Smooth muscle cell (in vitro differentiated cells): ENCODE data around the gene C4orf36. TPM values are rescaled to one million over a fixed set of nuclear protein-coding genes. Genes with fewer than 3 reads are reported as not detected.
A peak's percentile ranks its signal among the peaks of the same experiment; 100 is the strongest.

Source experiments
- DNase-seq: peaks from one replicate; lab custom pipeline; 2025; ENCODE audit not compliant: unreplicated experiment; lab: John Stamatoyannopoulos, UW
- H2AFZ ChIP-seq: fragments of 200-600 bp; sonication (generic); 2 replicates; pipeline ENCODE4 v1.6.0; 2016; ENCODE audit warnings: antibody characterized with exemption, low read depth, mild to moderate bottlenecking
- H3F3A ChIP-seq: fragments of 200-600 bp; sonication (generic); 2 replicates; pipeline ENCODE4 v1.6.0; 2017; ENCODE audit warnings: antibody characterized with exemption, low read depth
- H3K27ac ChIP-seq: fragments of 200-600 bp; sonication (generic); 2 replicates; pipeline ENCODE4 v1.5.1; 2016; ENCODE audit warnings: low read depth, mild to moderate bottlenecking
- H3K27me3 ChIP-seq: fragments of 200-600 bp; sonication (generic); 2 replicates; pipeline ENCODE4 v1.6.1; 2016; ENCODE audit warnings: low read depth, mild to moderate bottlenecking
- H3K36me3 ChIP-seq: fragments of 200-600 bp; sonication (generic); 2 replicates; pipeline ENCODE4 v1.5.1; 2016; ENCODE audit warnings: low read depth
- H3K4me1 ChIP-seq: fragments of 200-600 bp; sonication (generic); 2 replicates; pipeline ENCODE4 v1.5.1; 2016; ENCODE audit warnings: low read depth
- H3K4me2 ChIP-seq: fragments of 200-600 bp; sonication (generic); 2 replicates; pipeline ENCODE4 v1.6.0; 2016; ENCODE audit warnings: mild to moderate bottlenecking
- H3K4me3 ChIP-seq: fragments of 200-600 bp; sonication (generic); 2 replicates; pipeline ENCODE4 v1.5.1; 2016; ENCODE audit warnings: mild to moderate bottlenecking
- H3K79me2 ChIP-seq: fragments of 200-600 bp; sonication (generic); 2 replicates; pipeline ENCODE4 v1.6.0; 2016; ENCODE audit warnings: low read depth, mild to moderate bottlenecking
- H3K9ac ChIP-seq: fragments of 200-600 bp; sonication (generic); 2 replicates; pipeline ENCODE4 v1.6.0; 2016; ENCODE audit warnings: low read depth
- H3K9me3 ChIP-seq: fragments of 200-600 bp; sonication (generic); replicated peaks from 2 replicates; pipeline ENCODE4 v1.5.1; 2016; ENCODE audit warnings: low read depth
- H4K20me1 ChIP-seq: fragments of 200-600 bp; sonication (generic); 2 replicates; pipeline ENCODE4 v1.6.0; 2016; ENCODE audit warnings: low read depth
- WGBS: methylation state at CpG from one replicate; pipeline ENCODE4 v1.1.7; 2016; ENCODE audit warnings: low lambda C conversion rate; 5-methylcytosine and 5-hydroxymethylcytosine counted together
- polyA plus RNA-seq: library from polyadenylated mRNA; unstranded; fragments of >200 nt; fragmentation: Nextera tagmentation; extraction: Ambion mirVana; gene quantifications from 2 replicates; pipeline ENCODE4 v1.2.1, GENCODE V29; 2016
- total RNA-seq: library from RNA; depleted of rRNA; stranded (reverse); fragments of >200 nt; gene quantifications from 2 replicates; pipeline ENCODE4 v1.2.3, GENCODE V29; 2014
- TF ChIP-seq, protein P1 (sequence below): fragments of 200-600 bp; sonication (generic); IDR thresholded peaks from 2 replicates; pipeline ENCODE4 v1.5.1; 2017; ENCODE audit warnings: borderline replicate concordance, mild to moderate bottlenecking, antibody characterized with exemption; ENCODE audit not compliant: insufficient read depth, poor library complexity, severe bottlenecking

C4orf36 gene
- total and polyA plus RNA-seq, 2 experiments from 2014 or later: 5.1 TPM; not detected in 1

- no peaks in the 10 kb centered on the region for H3K79me2 ChIP-seq
- TF ChIP-seq, protein P1, sequence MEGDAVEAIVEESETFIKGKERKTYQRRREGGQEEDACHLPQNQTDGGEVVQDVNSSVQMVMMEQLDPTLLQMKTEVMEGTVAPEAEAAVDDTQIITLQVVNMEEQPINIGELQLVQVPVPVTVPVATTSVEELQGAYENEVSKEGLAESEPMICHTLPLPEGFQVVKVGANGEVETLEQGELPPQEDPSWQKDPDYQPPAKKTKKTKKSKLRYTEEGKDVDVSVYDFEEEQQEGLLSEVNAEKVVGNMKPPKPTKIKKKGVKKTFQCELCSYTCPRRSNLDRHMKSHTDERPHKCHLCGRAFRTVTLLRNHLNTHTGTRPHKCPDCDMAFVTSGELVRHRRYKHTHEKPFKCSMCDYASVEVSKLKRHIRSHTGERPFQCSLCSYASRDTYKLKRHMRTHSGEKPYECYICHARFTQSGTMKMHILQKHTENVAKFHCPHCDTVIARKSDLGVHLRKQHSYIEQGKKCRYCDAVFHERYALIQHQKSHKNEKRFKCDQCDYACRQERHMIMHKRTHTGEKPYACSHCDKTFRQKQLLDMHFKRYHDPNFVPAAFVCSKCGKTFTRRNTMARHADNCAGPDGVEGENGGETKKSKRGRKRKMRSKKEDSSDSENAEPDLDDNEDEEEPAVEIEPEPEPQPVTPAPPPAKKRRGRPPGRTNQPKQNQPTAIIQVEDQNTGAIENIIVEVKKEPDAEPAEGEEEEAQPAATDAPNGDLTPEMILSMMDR: no peak
- no peaks in the 10 kb centered on the region for H3K9me3 ChIP-seq
- H3K4me3 ChIP-seq: no peak overlapping the region
- DNase-seq: no peak
- no peaks in the 10 kb centered on the region for H3K27me3 ChIP-seq
- H3K4me1 ChIP-seq: peaks cover 14% of the 10 kb centered on the region
- H3F3A ChIP-seq: no peaks in the 10 kb centered on the region
- H3K27ac ChIP-seq: peak overlapping the region; percentile 28
- H2AFZ ChIP-seq: peak overlapping the region; percentile 16
- peak overlapping the region; percentile 49 for H3K4me2 ChIP-seq
- WGBS: 22% methylated on average over 7 of the region's 7 CpGs
- no peak overlapping the region for H3K9ac ChIP-seq
- no peaks in the 10 kb centered on the region for H4K20me1 ChIP-seq
- no peaks in the 10 kb centered on the region for H3K36me3 ChIP-seq
Observed at GRCh38 chr4:86848136-86848535, 44.1 kb downstream of the C4orf36 start.

GRCh38 chr4:86847571-86847970, 44.7 kb downstream of the C4orf36 start:
- H3K36me3 ChIP-seq: no peaks in the 10 kb centered on the region
- H3K9ac ChIP-seq: no peak overlapping the region
- H3K4me3 ChIP-seq: no peak overlapping the region
- H3K79me2 ChIP-seq: no peaks in the 10 kb centered on the region
- TF ChIP-seq, protein P1: no peak
- peak overlapping the region; percentile 16 for H2AFZ ChIP-seq
- no peaks in the 10 kb centered on the region for H4K20me1 ChIP-seq
- H3K27ac ChIP-seq: peak overlapping the region; percentile 28
- 72% methylated on average over 4 of the region's 4 CpGs for WGBS
- peak overlapping the region; percentile 49 for H3K4me2 ChIP-seq
- H3K27me3 ChIP-seq: no peaks in the 10 kb centered on the region
- H3K4me1 ChIP-seq: peaks cover 14% of the 10 kb centered on the region
- DNase-seq: no peak
- no peaks in the 10 kb centered on the region for H3F3A ChIP-seq
- H3K9me3 ChIP-seq: no peaks in the 10 kb centered on the region

- no peaks in the 10 kb centered on the region for H3K36me3 ChIP-seq
- H3K27me3 ChIP-seq: no peaks in the 10 kb centered on the region
- H3K9ac ChIP-seq: no peak overlapping the region
- H2AFZ ChIP-seq: no peak overlapping the region
- H3F3A ChIP-seq: no peaks in the 10 kb centered on the region
- no peaks in the 10 kb centered on the region for H3K9me3 ChIP-seq
- H3K4me3 ChIP-seq: no peak overlapping the region
- no peak for DNase-seq
- no peak overlapping the region for H3K27ac ChIP-seq
- no peaks in the 10 kb centered on the region for H4K20me1 ChIP-seq
- TF ChIP-seq, protein P1: no peak
- H3K4me1 ChIP-seq: peaks cover 14% of the 10 kb centered on the region
- H3K4me2 ChIP-seq: no peak overlapping the region
- no peaks in the 10 kb centered on the region for H3K79me2 ChIP-seq
Observed at GRCh38 chr4:86846921-86847320, 45.3 kb downstream of the C4orf36 start.

DNA sequence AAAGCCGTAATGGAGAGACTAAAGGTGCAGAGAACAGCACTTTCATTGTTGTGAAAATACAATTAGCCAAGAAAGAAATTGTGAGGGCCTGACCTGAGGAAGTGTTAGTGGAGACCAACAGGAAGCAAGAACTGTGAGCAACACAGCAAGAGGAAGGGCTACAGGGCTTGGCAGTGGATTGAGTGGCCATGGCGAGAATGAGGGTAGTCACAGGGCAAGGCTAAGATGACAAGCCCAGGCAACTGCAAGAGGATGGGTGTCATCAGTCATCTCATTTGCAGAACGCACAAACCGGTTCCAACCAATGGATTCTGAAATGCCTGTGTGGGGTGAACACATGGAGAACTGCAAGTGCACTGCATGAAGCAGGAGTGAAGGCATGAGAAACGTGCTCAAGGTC, 46.6 kb downstream of the C4orf36 start:
- Histone ChIP-seq H3K27ac (no peak overlapping the region), H3K9ac (no peak overlapping the region), H3K4me2 (no peak overlapping the region), H3K4me1 (peaks cover 14% of the 10 kb centered on the region), H3K79me2 (no peaks in the 10 kb centered on the region), H2AFZ (no peak overlapping the region), H3K9me3 (no peaks in the 10 kb centered on the region), H3K27me3 (no peaks in the 10 kb centered on the region), H3K36me3 (no peaks in the 10 kb centered on the region), H3F3A (no peaks in the 10 kb centered on the region), H3K4me3 (no peak overlapping the region), H4K20me1 (no peaks in the 10 kb centered on the region)
- TF ChIP-seq, protein P1: no peak
- DNase-seq: no peak
- WGBS: 97% methylated on average over 5 of the region's 5 CpGs
